HG03280 (cell line): ENCODE data around the gene SEPTIN1.

Experiments
- ATAC-seq: cut with Tn5 transposase; IDR thresholded peaks from one replicate; pipeline ENCODE4 v1.9.1; 2021; ENCODE audit warnings: mild to moderate bottlenecking, moderate library complexity; ENCODE audit not compliant: unreplicated experiment

The SEPTIN1 gene

DNA sequence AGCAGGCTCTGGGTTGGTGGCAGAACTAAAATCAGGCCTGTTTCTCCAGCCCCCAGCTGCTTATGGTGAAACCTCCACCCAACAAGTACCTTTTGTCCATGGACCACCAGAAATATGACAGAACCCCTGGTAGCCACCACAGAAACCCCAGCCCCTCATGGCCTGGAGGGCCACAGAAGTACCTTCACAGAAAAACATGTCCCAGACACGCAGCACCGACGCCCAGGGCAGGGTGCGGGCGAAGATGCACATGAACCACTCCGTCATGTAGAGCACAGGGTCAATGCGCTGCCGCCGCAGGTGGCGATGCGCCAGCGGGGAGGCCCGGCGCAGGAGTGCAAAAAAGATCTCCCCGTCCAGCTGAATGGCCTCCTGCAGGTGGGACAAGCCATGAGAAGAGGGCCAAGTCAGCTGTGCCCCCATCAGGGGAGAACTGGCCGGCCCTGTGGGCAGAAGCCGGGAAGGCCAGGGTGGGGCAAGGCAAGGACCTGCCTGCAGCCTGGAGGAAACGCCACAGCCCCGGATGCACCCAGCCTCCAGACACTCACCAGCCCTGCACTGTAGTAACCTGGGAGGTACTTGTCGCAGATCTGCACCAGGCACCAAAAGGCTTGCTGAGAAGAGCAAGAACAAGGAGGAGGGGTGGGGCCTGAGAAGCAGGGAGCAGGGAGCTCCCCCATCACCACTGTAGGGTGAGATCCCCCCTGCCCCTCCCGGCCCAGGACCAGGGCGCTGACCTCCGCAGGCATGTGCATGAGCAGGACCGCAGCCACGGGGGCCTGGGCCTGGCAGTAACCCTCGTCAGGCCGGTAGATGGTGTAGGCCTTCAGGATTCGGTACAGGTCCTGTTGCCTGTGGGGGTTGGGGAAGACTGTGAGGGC, 23.1 kb downstream of the SEPTIN1 start:
- ATAC-seq: no peak

DNA sequence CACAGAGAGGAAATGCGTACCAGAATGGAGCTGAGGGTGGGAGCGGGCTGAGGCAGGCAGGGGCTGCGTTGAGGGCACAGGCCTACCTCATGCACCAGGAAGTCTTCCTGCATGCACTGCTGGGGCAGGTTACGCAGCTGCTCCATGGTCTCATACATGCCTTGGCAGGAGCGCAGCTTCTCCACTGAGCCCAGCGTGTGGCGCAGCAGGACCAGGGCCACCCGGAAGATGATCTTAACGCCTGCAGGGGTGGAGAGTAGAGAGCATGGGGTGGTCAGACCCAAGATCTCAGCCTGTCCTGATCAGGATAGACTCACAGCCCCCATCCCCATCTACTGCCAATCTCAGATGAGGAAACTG, 23.8 kb downstream of the SEPTIN1 start:
- ATAC-seq: no peak

DNA sequence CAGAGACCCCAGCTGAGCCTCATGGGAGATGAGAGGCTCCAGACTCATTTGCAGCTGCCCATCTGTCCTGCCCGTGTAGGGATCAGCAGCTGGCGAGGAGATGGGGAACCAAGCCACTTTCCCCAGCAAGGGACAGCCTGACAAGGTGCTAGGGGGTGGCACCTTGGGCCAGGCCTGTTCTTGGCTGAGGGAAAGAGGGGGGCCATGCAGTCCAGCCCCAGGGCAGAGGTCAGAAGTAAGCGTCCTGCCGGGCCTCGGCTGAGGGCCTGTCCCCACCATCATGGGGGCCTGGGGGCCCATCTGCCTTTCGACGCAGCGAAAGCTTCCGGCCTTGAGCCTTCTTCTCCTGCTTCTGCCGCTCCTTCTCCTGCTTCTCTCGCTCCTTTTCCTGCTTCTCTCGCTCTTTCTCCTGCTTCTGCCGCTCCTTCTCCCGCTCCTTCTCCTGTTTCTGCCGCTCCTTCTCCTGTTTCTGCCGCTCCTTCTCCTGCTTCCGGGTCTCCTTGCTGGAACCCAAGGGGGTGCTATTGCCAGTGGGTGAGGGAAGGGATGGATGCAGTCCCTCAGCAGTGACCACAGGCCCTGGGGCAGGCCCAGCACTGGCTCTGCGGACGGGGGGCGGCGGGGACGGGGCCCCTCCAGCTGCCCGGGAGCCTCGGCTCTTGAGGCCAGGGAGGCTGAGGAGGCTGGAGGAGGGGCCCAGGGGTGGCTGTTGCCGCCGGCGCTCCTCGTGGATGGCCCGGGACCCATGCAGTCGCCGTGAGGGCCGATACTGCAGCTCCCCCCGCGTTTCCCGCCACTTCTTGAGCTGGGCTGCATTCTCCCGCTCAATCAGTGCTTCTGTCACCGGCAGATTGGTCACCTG, 24.4 kb downstream of the SEPTIN1 start:
- no peak for ATAC-seq

DNA sequence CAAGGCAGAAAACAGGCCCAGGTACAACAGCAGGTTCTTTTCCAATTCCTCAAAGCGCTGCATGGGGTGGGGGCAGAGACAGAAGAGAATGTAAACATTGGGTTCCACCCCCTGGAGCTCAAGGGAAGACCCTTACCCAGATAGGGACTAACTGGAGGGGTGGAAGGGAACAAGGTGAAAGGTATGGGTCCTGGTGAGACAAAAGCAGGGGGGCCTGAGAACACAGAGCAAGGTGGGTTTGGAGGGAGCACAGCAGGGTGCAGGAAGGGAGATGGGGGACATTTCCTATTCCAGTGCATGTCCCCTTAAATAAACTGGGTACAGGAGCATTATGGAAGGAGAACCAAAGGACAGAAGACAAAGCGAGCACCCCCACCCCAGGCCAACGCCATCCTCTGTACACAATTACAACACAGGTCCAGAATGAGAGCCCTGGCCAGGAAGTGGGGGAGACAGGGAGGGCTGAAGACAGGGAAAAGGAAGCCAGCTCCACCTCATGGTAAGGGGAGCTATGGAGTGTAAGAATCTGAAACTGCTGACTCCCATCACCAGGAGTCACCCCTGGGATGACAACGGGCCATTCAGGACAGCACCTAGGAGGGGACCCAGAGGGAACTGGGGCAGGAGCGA, 25.2 kb downstream of the SEPTIN1 start:
- no peak for ATAC-seq

DNA sequence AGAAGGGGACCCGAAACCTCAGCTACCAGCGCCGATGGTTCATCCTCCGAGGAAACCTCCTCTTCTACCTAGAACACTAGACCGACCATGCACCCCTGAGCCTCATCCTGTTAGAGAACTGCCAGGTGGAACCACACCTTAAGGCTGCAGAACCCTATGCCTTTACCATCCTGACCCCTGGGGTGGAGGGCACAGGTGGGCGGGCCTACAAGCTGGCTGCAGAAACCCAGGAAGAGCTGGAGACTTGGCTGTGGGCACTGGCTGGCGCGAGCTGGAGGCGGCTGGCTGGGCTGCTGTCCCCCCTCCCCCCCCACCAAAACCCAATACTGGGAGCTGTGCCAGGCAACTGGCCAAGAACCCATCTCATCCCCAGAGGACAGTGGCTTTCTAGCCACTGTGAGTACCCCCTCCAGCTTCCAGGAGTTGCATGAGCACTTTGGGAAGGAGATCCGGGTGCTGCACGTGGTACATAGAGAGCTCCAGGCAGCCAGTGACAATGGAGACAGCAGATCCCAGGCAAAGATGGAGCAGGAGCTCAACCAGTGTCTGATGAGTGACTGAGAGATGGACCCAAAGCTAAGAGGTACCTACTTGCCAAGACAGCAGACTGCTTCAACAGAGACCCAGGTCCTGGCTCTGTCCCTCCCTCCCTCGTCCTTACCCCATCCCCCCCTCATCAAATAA, 25.8 kb downstream of the SEPTIN1 start:
- no peak for ATAC-seq

DNA sequence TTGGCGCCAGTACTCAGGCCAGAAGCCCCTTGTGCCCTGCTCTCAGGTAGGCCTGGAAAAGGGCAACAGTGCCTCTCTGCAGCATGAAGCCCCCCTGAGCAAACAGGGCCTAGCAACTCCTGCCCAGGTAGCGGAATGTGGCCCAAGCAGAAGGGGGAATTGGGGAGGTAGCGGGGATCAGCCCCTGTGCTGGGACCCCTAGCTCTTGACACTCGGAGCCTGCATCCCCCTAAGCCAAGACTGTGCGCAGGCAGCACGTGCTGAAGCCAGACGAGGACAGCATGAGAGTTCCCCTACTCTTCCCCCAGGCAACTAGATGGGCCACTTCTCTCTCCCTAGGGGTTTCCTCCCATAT, 26.4 kb downstream of the SEPTIN1 start:
- ATAC-seq: no peak

DNA sequence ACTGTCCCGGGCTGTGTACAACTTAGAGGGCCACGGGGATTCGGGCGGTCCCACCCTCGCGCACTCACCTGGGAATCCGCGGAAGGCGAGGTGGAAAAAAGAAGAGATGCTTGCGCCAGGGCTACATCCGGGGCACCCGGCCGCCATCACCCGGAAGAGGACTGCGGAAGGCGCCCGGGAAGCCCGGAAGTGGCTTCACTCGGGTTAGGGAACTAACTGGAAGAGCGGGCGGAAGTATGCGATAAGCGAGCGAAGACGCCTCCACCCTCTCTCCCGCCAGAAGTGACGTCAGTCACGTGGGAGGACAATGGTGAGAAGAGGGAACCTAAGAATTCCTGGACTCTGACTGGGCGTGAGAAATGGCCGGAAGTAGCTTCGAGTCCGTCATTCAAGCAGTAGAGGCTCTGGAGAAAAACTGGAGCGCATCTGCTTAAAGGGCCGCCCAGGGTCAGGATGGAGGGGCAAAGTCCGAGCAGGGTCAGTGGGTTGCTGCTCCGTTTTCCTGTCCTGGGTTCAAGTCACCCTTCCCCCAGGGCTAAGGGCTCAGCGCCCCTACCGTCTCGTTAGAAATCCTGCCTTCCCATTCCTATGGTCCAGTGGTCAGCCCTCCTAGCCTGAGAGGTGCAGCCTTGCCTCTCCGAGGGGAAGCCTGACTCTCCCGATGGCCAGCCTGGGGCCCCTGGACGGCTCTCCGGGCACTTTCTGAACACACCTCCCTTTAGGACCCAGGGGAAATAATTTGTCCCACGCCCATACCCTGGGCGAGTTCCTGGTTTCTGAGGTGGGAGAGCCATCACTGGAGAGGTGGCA, 27.0 kb downstream of the SEPTIN1 start, which contains the start of gene CD2BP2:
Gene CD2BP2, minus strand, starts transcription at position 165 of the 810 bp plus-strand sequence. CDS start 627 bp downstream, outside the sequence.
- peak; percentile 66 for ATAC-seq

DNA sequence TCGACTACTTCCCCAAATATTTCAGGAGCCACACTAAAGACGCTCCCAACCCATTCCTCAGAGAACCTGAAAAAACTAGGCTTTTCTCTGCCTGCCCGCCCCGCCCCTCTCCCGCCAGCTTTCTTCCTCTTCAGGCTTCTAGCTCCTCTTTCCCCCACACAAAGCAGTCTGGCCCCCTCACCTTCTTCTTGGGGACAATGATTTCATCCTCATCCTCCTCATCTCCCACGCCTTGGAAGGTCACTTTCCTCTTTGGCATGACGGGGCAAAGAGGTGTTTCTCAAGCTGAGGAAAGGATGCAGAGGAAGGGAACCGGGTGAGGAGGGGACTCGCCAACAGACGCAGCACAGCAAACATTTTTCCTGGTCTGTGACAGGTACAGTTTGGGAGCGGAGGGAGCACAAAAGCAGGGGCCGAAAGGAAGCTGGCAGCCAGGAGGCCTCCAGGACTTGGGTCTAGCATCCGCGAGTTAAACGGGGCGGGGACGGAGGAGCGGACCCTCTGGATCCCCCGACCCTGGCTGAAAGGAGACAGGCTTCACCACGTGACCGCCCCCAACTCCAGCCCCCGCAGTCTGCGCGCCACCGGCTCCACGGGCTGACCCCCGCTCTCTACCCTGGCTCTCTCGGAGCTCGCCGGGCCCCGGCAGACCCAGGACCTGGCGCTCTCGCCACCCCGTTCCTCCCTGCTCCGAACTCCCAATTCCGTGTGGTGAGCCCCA, 27.8 kb downstream of the SEPTIN1 start:
- no peak for ATAC-seq

DNA sequence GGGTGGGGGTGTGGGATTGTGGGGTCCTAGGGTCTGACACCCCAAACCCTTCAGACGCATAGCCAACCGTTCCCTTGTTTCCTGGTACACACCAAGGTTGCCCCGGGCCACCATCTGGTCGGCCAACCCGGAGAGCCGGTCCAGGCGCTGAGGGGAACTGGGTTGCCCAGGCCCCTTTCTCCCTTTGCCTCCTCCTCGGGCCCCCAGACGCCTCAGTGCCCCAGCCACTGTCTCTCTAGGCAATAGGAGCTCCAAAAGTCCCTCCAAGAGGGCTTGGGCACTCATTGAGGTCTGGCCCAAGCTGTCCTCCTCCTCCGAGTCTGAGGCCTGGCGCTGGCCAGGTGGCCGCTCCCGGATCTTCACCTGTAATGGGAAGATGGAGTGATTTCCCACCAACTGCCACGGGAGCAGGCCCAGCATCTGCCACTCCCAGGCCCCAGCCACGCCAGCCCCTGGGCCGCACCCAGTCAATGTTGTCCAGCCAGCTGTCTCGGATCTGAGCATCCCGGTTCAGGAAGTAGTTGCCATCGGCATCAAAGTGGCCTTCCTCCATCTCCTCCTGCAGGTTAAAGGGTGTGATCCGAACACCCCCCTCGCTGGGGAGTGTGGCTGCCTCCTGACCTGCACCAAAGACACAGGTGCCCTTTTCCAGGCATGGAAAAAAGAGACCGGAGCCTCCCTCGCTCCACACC, 28.8 kb downstream of the SEPTIN1 start:
- ATAC-seq: no peak

DNA sequence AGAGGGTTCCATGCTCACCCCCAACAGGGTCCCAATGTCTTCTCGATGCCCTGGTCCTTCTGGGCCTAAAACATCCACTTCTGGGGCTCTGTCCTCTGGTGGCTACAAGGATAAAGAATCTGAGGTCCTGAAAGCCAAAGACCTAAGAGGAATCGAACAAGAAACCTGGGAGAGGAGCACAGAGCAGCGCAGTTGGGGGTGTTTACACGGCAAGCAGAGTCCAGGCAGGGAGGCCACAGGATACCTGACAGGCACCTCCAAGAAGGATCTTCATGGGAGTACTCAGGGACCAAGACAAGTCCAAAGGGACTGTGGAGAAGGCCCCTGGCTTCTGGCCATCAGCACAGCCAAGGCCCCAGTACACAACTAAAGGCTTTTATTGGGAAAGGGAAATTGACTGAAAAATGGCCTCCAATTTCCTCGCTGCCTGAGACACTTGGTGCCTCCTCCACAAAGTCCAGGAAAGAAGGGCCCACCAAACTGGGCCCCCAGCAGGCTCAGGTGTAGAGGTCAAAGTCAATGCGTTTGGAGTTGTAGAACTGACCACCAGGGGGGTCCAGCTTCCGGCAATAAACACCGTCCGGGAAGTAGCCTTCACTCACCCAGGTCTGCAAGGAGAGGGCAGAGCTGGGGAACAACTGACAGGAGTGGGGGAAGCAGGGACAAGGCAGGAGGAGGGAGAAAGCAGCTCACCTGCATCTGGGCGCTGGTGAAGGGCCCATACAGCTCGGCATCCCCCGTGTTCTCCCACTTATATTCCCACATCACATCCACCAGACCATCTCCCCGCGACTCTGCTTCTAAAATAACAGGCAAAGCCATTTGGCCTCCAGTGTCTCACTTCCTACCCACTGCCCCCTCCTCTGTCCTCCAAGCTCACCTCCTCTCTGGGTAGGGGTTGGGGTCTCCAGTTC, 29.6 kb downstream of the SEPTIN1 start:
- no peak for ATAC-seq

DNA sequence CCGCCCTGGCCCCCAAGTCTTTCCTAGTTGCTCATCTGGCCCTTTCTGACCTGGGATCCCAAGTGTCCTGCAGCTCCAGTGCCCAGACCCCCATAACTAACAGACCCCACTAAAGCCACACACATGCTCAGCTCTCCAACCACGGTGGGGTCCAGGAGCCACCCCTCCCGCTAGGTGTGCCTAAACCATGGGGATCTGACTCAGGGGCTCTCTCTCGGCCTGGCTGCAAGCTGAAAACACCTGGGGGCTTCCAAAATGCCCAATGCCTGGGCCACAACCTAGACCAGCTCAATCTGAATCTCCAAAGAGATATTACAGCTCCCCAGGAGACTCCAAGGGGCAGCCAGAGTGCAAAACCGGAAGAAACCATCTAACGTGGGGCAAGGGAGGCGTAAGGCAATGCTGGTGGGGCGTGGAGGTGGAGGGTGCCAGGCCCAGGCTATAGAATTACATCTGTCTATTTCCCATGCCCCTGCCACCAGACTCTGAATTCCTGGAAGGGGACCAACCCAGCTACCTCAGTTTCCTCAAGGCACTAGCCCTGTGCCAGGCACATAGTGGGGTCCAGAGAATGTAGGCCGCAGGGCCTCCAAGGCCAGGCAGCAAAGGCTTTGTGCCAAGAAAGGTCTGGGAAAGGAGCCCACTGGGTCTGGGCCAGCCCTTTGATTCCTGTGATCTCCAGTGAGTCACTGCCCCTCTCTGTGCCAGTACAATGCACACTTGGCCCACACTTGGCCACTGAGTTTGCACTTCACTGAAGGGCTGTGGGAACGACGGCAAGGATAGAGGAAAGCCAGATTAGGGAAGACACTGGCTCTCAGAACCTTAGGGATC, 30.6 kb downstream of the SEPTIN1 start:
- no peak for ATAC-seq

DNA sequence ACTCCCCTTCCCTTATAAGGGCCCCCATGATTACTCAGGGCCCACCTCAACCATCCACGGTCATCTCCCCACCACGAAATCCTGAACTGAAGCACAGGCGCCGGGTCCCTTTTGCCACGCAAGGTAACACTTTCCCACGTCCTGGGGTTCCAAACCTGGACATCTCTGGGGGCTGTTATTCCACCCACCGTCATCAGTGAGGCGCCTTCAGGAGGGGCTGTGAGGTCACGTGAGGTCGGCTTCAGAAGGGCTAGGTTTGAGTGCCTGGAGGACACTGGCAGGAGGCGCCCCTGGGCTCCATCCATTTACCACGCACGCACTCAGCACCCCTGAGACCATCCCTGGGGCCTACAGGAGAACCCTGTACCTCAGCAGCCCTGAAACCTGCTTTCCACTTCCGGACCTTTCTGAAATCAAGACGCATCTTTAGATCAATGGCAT, 31.3 kb downstream of the SEPTIN1 start:
- no peak for ATAC-seq

DNA sequence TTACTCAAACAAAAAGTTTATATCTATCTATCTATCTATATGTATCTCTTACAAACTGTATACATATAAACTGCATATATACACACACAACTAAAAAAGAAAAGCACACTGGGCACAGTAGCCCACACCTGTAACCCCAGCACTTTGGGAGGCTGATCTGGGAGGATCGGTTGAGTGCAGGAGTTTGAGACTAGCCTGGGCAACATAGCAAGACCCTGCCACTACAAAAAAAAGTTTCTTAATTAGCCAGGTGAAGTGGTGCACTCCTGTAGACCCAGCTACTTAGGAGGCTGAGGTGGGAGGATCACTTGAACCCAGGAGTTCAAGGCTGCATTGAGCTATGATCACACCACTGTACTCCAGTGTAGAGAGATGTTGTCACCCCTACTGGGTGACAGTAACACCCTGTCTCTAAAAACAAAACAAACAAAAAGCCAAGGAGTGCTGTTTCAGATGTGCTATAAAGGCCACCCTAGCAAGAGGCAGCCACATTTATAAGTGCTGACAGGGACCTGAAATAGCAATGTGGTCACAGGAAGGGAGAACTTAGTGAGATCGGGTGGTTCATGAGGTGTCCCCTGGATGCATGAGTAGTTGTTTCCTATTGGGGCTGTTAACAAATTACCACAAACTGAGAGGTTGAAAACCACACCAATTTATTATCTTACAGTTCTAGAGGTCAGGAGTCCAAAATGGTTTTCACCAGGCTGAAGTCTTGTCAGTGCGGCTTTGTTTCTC, 32.1 kb downstream of the SEPTIN1 start:
- no peak for ATAC-seq

DNA sequence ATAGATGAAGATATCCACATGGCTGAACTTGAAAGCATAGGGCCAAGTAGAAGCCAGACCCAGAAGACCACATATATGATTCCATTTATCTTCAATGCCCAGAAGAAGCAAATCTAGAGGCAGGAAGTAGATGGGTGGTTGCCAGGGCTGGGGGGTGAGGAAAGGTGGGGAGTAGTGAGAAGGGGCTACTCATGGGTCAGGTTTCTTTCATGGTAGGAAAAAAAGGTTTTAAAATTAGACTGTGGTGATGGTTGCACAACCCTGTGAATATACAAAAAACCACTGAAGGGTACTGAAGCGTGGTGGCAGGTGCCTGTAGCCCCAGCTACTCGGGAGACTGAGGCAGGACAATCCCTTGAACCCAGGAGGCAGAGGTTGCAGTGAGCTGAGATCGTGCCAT, 32.7 kb downstream of the SEPTIN1 start:
- ATAC-seq: no peak

DNA sequence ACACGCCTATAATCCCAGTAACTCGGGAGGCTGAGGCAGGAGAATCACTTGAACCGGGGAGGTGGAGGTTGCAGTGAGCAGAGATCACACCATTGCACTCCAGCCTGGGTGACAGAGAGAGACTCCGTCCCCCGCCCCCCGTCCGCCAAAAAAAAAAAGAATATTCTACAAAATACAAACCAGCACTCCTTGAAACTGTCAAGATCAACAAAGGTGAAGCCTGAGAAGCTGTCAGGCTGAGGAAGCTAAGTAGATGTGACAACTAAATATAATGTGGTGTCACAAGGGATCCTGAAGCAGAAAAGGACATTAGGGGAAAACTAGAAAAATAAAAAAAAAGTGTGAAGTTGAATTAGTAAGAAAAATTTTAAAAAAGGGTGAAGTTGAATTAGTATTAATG, 33.4 kb downstream of the SEPTIN1 start:
- no peak for ATAC-seq

DNA sequence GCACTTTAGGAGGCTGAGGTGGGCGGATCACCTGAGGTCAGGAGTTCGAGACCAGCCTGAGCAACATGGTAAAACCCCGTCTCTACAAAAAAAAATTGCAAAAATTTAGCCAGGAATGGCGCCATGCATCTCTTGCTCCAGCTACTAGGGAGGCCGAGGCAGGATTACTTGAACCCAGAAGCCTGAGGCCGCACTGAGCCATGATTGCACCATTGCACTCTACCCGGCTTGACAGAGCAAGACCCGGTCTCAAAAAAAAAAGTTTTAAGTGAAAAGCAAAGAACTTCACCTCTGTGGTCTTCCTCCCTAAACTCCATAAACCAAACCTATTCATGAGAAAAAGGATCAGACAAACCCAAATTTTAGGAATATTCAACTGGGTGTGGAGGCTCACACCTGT, 34.2 kb downstream of the SEPTIN1 start:
- no peak for ATAC-seq
